ENCODE measurements around the gene LRRC8B.

Gene LRRC8B

DNA sequence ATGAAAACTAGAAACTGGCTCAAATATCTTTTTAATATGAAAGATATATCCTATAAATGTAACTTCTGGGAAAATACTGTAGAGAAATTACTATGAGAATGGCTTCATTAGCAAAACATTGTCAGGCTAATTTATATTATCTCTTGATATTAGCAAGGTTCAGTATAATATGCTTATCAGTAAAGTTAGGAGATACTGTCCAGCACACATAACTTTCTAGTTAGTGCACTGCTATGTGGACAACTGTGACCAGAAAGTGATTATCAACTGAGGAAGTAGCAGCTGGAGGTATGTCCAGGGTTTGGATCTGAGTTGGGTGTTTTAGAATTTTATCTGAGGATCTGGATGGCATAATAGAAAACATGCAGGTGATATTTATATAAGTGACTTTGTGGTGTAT, 115.8 kb downstream of the LRRC8B start:
- no peak overlapping the region for H3K4me3 ChIP-seq (ENCODE audit: insufficient read depth, low read length, poor library complexity, severe bottlenecking)
- no peak overlapping the region for H3K9ac ChIP-seq (ENCODE audit: low read length)
- H3K36me3 ChIP-seq (ENCODE audit: low read length) = 0 out of 2 replicates have a peak, but pooled peaks cover under 1% of the 10 kb centered on the region
- no peaks in the 10 kb centered on the region for H3K9me3 ChIP-seq (ENCODE audit: insufficient read depth, low read length)
- H3K9me2 ChIP-seq (replicated peaks; ENCODE audit: insufficient read depth, low read length) = no peaks in the 10 kb centered on the region
- H3K27ac ChIP-seq (ENCODE audit: low read depth, low read length) = no peak overlapping the region
- TF ChIP-seq, protein P1, sequence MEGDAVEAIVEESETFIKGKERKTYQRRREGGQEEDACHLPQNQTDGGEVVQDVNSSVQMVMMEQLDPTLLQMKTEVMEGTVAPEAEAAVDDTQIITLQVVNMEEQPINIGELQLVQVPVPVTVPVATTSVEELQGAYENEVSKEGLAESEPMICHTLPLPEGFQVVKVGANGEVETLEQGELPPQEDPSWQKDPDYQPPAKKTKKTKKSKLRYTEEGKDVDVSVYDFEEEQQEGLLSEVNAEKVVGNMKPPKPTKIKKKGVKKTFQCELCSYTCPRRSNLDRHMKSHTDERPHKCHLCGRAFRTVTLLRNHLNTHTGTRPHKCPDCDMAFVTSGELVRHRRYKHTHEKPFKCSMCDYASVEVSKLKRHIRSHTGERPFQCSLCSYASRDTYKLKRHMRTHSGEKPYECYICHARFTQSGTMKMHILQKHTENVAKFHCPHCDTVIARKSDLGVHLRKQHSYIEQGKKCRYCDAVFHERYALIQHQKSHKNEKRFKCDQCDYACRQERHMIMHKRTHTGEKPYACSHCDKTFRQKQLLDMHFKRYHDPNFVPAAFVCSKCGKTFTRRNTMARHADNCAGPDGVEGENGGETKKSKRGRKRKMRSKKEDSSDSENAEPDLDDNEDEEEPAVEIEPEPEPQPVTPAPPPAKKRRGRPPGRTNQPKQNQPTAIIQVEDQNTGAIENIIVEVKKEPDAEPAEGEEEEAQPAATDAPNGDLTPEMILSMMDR (IDR thresholded peaks at IDR 0.05; ENCODE audit: insufficient read depth, low read length, poor library complexity, severe bottlenecking) = no peak
- no peak for TF ChIP-seq EZH2phosphoT487 (conservative IDR thresholded peaks at IDR 0.05; ENCODE audit: low read length)
- H3K4me2 ChIP-seq (ENCODE audit: low read depth, low read length, poor library complexity, severe bottlenecking) = no peak overlapping the region
- no peak overlapping the region for H2AFZ ChIP-seq (ENCODE audit: low read depth, low read length, severe bottlenecking)
- H4K20me1 ChIP-seq (ENCODE audit: low read depth, low read length) = peaks cover 5% of the 10 kb centered on the region; the same call in 1 of the 2 replicates
- H3K79me2 ChIP-seq (ENCODE audit: insufficient read depth, low read length) = 0 out of 2 replicates have a peak, but pooled peaks cover 13% of the 10 kb centered on the region
- H3K27me3 ChIP-seq (ENCODE audit: low read length) = no peaks in the 10 kb centered on the region
- peaks cover 1% of the 10 kb centered on the region; the same call in 1 of the 2 replicates for H3F3A ChIP-seq (ENCODE audit: insufficient read depth)

DNA sequence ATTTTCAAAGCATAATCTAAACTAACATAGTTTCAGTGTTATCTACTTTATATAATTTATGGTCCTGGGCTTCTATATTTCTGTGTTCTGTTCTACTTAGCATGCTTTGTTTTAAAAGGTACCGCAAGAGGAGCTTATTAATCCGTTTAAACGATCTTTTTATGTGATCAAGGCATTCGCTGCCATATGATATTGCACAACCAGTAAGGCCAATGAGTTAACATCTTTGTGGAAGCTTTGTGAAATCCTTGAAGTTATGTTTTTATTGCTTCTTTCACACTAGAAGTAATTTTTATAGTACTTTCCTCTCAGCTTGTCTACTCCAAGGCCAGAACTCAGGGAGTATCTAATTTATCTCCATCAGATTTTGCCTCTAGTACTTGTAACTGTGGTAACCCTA, 117.2 kb downstream of the LRRC8B start:
- no peak overlapping the region for H3K9ac ChIP-seq (ENCODE audit: low read length)
- no peaks in the 10 kb centered on the region for H3K27me3 ChIP-seq (ENCODE audit: low read length)
- no peaks in the 10 kb centered on the region for H3K9me2 ChIP-seq (replicated peaks; ENCODE audit: insufficient read depth, low read length)
- H3F3A ChIP-seq (ENCODE audit: insufficient read depth) = no peaks in the 10 kb centered on the region
- H3K4me3 ChIP-seq (ENCODE audit: insufficient read depth, low read length, poor library complexity, severe bottlenecking) = no peak overlapping the region
- no peak overlapping the region for H3K27ac ChIP-seq (ENCODE audit: low read depth, low read length)
- no peak overlapping the region for H3K4me2 ChIP-seq (ENCODE audit: low read depth, low read length, poor library complexity, severe bottlenecking)
- H3K9me3 ChIP-seq (ENCODE audit: insufficient read depth, low read length) = no peaks in the 10 kb centered on the region; the same call in 1 of the 2 replicates
- H4K20me1 ChIP-seq (ENCODE audit: low read depth, low read length) = no peaks in the 10 kb centered on the region
- no peak overlapping the region for H2AFZ ChIP-seq (ENCODE audit: low read depth, low read length, severe bottlenecking)
- H3K36me3 ChIP-seq (ENCODE audit: low read length) = 0 out of 2 replicates have a peak, but pooled peaks cover 3% of the 10 kb centered on the region
- TF ChIP-seq, protein P1 (IDR thresholded peaks at IDR 0.05; ENCODE audit: insufficient read depth, low read length, poor library complexity, severe bottlenecking) = no peak
- H3K79me2 ChIP-seq (ENCODE audit: insufficient read depth, low read length) = 0 out of 2 replicates have a peak, but pooled peaks cover 13% of the 10 kb centered on the region

DNA sequence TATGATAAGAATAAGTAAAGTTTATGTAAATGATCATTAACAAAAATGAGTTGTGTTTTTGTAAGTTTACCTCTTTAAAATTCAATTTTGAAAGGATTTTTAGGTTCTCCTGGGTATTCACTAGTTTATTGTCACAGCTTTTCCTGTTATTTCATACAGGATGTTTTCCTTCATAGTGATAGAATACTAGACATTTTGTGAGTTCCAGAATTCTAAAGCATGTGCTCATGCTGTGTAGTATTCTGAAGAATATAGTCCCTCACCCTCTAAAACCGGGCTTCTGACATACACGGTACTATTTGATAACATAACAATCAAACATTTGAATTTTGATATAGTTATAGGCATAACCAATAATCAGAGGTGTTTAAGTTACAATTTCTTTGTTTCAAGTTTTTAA, 118.9 kb downstream of the LRRC8B start:
- H2AFZ ChIP-seq (ENCODE audit: low read depth, low read length, severe bottlenecking) = no peak overlapping the region
- H3K9me3 ChIP-seq (ENCODE audit: insufficient read depth, low read length) = no peaks in the 10 kb centered on the region; the same call in 1 of the 2 replicates
- no peaks in the 10 kb centered on the region for H3F3A ChIP-seq (ENCODE audit: insufficient read depth)
- no peak overlapping the region for H3K4me3 ChIP-seq (ENCODE audit: insufficient read depth, low read length, poor library complexity, severe bottlenecking)
- no peaks in the 10 kb centered on the region for H3K9me2 ChIP-seq (replicated peaks; ENCODE audit: insufficient read depth, low read length)
- no peak overlapping the region for H3K4me2 ChIP-seq (ENCODE audit: low read depth, low read length, poor library complexity, severe bottlenecking)
- 0 out of 2 replicates have a peak, but pooled peaks cover 3% of the 10 kb centered on the region for H3K36me3 ChIP-seq (ENCODE audit: low read length)
- 0 out of 2 replicates have a peak, but pooled peaks cover 13% of the 10 kb centered on the region for H3K79me2 ChIP-seq (ENCODE audit: insufficient read depth, low read length)
- no peaks in the 10 kb centered on the region for H3K27me3 ChIP-seq (ENCODE audit: low read length)
- H3K9ac ChIP-seq (ENCODE audit: low read length) = no peak overlapping the region
- no peak for TF ChIP-seq EZH2phosphoT487 (conservative IDR thresholded peaks at IDR 0.05; ENCODE audit: low read length)
- TF ChIP-seq, protein P1 (IDR thresholded peaks at IDR 0.05; ENCODE audit: insufficient read depth, low read length, poor library complexity, severe bottlenecking) = no peak
- no peaks in the 10 kb centered on the region for H4K20me1 ChIP-seq (ENCODE audit: low read depth, low read length)
- no peak overlapping the region for H3K27ac ChIP-seq (ENCODE audit: low read depth, low read length)

Measured in SU-DHL-6 (cell line).